Mesendoderm (in vitro differentiated cells): Measurements from ENCODE around the gene FOXN4.

Experiments
- DNase-seq: peaks from one replicate; pipeline ENCODE4 v3.0.0; 2013
- H2AK5ac ChIP-seq: 2 replicates; pipeline ENCODE4 v1.6.1; 2013; ENCODE audit warnings: low read length, inconsistent platforms
- H2BK120ac ChIP-seq: 2 replicates; pipeline ENCODE4 v1.6.1; 2013; ENCODE audit warnings: low read depth, mild to moderate bottlenecking, low read length, moderate library complexity, mixed read lengths
- H2BK15ac ChIP-seq: replicated peaks from 2 replicates; pipeline ENCODE4 v1.6.1; 2013; ENCODE audit warnings: low read depth, mild to moderate bottlenecking, moderate library complexity
- H2BK5ac ChIP-seq: 2 replicates; pipeline ENCODE4 v1.6.1; 2013; ENCODE audit warnings: low read length, inconsistent platforms
- H3K18ac ChIP-seq: 2 replicates; pipeline ENCODE4 v1.6.1; 2013; ENCODE audit warnings: mild to moderate bottlenecking, low read length, mixed read lengths
- H3K23ac ChIP-seq: one replicate; pipeline ENCODE4 v1.6.1; 2013; ENCODE audit warnings: low read length
- H3K27ac ChIP-seq: 2 replicates; pipeline ENCODE4 v1.5.1; 2013; ENCODE audit warnings: low read depth, mild to moderate bottlenecking, inconsistent platforms, low read length, moderate library complexity
- H3K27me3 ChIP-seq: 2 replicates; pipeline ENCODE4 v1.6.1; 2013; ENCODE audit warnings: low read length, control low read depth, mild to moderate bottlenecking, inconsistent platforms; ENCODE audit not compliant: insufficient read depth, poor library complexity
- H3K36me3 ChIP-seq: 2 replicates; pipeline ENCODE4 v1.6.1; 2013; ENCODE audit warnings: low read length, inconsistent platforms; ENCODE audit not compliant: control insufficient read depth, insufficient read depth
- H3K4ac ChIP-seq: one replicate; pipeline ENCODE4 v1.6.1; 2013; ENCODE audit warnings: low read depth, mild to moderate bottlenecking, low read length, moderate library complexity
- H3K4me1 ChIP-seq: 2 replicates; pipeline ENCODE4 v1.6.1; 2013; ENCODE audit warnings: low read depth, low read length, inconsistent platforms; ENCODE audit not compliant: control insufficient read depth
- H3K4me2 ChIP-seq: 2 replicates; pipeline ENCODE4 v1.6.1; 2013; ENCODE audit warnings: low read length
- H3K4me3 ChIP-seq: 2 replicates; pipeline ENCODE4 v1.5.1; 2013; ENCODE audit warnings: mild to moderate bottlenecking, low read length
- H3K56ac ChIP-seq: one replicate; pipeline ENCODE4 v1.6.1; 2013; ENCODE audit warnings: low read length
- H3K79me1 ChIP-seq: 2 replicates; pipeline ENCODE4 v1.6.1; 2013; ENCODE audit warnings: low read length, inconsistent platforms
- H3K79me2 ChIP-seq: 2 replicates; pipeline ENCODE4 v1.6.1; 2013; ENCODE audit warnings: mild to moderate bottlenecking, low read length; ENCODE audit not compliant: control insufficient read depth, insufficient read depth
- H3K9ac ChIP-seq: 2 replicates; pipeline ENCODE4 v1.6.1; 2013; ENCODE audit warnings: low read length, inconsistent platforms
- H4K5ac ChIP-seq: one replicate; pipeline ENCODE4 v1.6.1; 2013; ENCODE audit warnings: low read length
- H4K8ac ChIP-seq: one replicate; pipeline ENCODE4 v1.6.1; 2013; ENCODE audit warnings: low read depth, mild to moderate bottlenecking, control low read depth, low read length, moderate library complexity
- WGBS: extraction: QIAGEN DNeasy Blood & Tissue Kit; methylation state at CpG from one replicate; pipeline ENCODE4 v1.1.7; 2013; ENCODE audit warnings: low lambda C conversion rate, missing lambda C conversion rate; ENCODE audit not compliant: insufficient coverage; ENCODE audit errors: extremely low coverage; 5-methylcytosine and 5-hydroxymethylcytosine counted together

FOXN4 gene

DNA sequence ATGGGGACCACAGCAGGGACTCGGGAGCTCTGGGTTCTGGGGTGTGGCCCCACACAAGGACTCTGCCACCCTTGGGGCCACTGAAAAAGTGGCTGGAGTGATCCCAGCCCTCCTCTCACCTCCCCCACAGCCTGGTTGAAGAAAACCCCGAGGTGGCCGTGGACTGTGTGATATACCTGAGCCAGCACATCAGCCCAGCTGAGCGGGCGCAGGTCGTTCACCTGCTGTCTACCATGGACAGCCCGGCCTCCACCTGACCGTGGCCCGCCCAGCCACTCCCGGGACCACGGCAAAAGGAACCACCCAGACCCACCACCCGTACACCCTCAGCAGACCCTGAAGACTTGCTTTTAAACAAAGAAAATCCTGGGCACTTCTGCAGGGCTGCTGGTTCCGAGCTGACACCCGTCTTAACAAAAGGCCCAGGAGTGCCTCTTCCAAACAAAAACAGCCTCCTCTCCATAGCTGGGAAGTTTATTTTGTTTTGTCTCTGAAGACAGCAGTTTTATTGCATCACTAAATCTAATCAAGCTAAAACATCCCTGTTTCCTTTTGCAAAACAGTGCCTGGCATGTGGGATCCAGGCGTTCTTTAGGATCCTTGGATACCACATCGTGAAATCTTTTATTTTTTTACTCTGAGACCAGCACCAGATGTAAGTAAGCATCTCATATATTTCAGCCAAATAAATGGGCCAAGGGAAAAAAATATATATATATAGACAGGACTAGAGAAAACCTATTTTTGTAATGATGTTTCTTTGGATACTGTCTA, 42.8 kb downstream of the FOXN4 start:
- Histone ChIP-seq H3K9ac (no peak overlapping the region), H3K79me1 (no peaks in the 10 kb centered on the region), H2BK120ac (no peak overlapping the region), H3K4me3 (no peak overlapping the region), H3K4ac (no peak overlapping the region), H3K79me2 (no peaks in the 10 kb centered on the region), H2BK5ac (no peak overlapping the region), H3K27ac (no peak overlapping the region), H3K23ac (no peak overlapping the region), H3K18ac (no peak overlapping the region), H2AK5ac (no peak overlapping the region), H3K27me3 (no peaks in the 10 kb centered on the region), H3K4me1 (no peaks in the 10 kb centered on the region), H3K56ac (no peak overlapping the region), H3K36me3 (no peaks in the 10 kb centered on the region), H4K5ac (no peak overlapping the region), H2BK15ac (no peak overlapping the region), H4K8ac (no peak overlapping the region), H3K4me2 (no peak overlapping the region)
- no peak for DNase-seq
- no CpG with 5 or more reads among the region's 16 CpGs for WGBS

DNA sequence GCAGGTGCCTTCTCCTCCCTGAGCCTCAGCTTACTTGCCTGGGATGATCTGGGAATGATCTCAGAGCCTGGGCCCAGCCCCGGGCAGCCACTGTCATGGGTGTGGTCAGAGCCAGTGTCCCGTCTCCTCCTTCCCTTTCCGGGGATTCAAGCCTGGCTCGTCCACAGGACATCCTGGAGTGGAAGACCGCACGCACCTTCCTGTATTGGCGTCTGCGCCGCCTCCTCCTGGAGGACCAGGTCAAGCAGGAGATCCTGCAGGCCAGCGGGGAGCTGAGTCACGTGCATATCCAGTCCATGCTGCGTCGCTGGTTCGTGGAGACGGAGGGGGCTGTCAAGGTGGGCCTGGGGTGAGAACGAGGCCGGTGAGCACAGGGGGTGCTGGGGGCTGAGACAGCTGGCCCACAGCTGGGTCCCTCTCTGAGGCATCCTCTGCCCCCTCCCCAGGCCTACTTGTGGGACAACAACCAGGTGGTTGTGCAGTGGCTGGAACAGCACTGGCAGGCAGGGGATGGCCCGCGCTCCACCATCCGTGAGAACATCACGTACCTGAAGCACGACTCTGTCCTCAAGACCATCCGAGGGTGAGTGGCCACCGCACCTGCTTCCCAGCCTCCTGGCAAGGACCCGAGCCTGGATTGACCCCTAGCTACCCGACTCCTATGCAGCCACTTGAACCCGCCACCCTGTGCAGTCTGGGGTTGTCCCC, 44.0 kb downstream of the FOXN4 start:
- WGBS, result no CpG with 5 or more reads among the region's 27 CpGs
- Histone ChIP-seq H3K36me3 (no peaks in the 10 kb centered on the region), H2BK5ac (no peak overlapping the region)

DNA sequence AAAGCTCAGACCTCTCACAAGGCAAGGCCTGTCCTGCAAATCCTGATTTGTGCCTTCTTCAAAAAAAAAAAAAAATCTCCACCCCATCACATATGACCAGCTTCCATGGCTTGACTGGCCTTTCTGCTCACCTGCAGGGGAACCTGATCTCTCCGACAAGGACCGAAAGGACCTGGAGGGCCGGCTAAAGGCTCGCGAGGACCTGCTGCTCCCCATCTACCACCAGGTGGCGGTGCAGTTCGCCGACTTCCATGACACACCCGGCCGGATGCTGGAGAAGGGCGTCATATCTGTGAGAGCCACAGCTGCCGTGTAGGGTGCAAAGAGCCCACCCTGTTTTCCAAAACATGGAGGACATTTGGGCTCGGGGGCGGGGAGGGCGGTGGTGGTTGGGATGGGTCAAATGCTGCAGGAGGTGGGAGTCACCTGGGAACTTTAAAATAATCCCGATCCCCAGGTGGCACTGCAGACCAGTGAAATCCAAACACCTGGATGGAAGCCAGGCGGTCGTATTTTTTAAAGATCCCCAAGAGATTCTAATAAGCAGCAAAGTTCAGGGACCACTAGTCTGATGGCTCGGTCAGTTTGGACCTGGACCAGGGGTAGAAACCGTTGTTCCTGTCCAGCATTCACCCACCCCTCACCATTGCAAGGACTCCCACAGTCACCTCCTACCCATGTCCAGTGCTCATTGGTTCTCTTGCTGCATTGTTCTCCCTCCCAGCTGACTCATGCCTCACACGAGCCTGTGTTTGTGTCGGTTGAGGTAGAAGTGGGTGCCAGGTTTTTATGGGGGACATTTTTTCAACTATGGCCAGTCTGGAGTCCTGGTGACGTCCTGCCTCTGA, 44.8 kb downstream of the FOXN4 start:
- H4K5ac ChIP-seq, result no peak overlapping the region
- H3K23ac ChIP-seq, result no peak overlapping the region
- no peak overlapping the region for H4K8ac ChIP-seq
- no peak overlapping the region for H2BK120ac ChIP-seq
- no peaks in the 10 kb centered on the region for H3K27me3 ChIP-seq
- no peak overlapping the region for H2AK5ac ChIP-seq
- peak; percentile 92 for DNase-seq
- H2BK5ac ChIP-seq, result no peak overlapping the region
- no peaks in the 10 kb centered on the region for H3K79me1 ChIP-seq
- H3K56ac ChIP-seq, result no peak overlapping the region
- H3K79me2 ChIP-seq, result no peaks in the 10 kb centered on the region
- no peak overlapping the region for H2BK15ac ChIP-seq
- no peaks in the 10 kb centered on the region for H3K36me3 ChIP-seq
- H3K4me3 ChIP-seq, result no peak overlapping the region
- WGBS, result no CpG with 5 or more reads among the region's 23 CpGs
- H3K4ac ChIP-seq, result no peak overlapping the region
- H3K18ac ChIP-seq, result no peak overlapping the region
- H3K4me2 ChIP-seq, result no peak overlapping the region
- no peak overlapping the region for H3K9ac ChIP-seq
- H3K4me1 ChIP-seq, result no peaks in the 10 kb centered on the region
- H3K27ac ChIP-seq, result no peak overlapping the region

More for the DNA sequence above, 44.0 kb downstream of the FOXN4 start:
- H3K79me1 ChIP-seq, result no peaks in the 10 kb centered on the region
- no peaks in the 10 kb centered on the region for H3K27me3 ChIP-seq
- no peak overlapping the region for H3K9ac ChIP-seq
- no peak overlapping the region for H3K27ac ChIP-seq
- no peak overlapping the region for H3K4me3 ChIP-seq
- H3K4ac ChIP-seq, result no peak overlapping the region
- no peaks in the 10 kb centered on the region for H3K4me1 ChIP-seq
- H2AK5ac ChIP-seq, result no peak overlapping the region
- no peak overlapping the region for H3K23ac ChIP-seq
- H3K18ac ChIP-seq, result no peak overlapping the region
- H3K56ac ChIP-seq, result no peak overlapping the region
- H4K8ac ChIP-seq, result no peak overlapping the region
- no peak overlapping the region for H2BK120ac ChIP-seq
- no peak overlapping the region for H3K4me2 ChIP-seq
- DNase-seq, result no peak
- H2BK15ac ChIP-seq, result no peak overlapping the region
- no peaks in the 10 kb centered on the region for H3K79me2 ChIP-seq
- no peak overlapping the region for H4K5ac ChIP-seq

DNA sequence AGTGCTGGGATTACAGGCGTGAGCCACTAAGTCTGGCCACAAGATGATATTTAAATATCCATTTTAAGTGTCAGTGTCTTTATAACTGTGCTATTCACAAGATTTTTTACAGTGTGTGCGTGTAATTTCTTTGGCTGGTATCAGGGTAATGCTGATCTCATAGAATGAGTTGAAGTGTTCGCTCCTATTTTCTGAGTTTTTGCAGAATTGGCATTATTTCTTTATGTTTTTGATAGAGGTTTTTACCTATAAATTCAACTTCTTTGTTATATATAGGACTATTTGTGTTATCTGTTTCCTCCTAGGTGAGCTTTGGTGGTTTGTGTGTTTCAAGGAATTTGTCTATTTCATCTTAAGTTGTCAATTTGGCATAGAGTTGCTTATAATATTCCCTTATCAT, 45.6 kb downstream of the FOXN4 start:
- H3K9ac ChIP-seq, result no peak overlapping the region
- no peak overlapping the region for H3K27ac ChIP-seq
- H4K5ac ChIP-seq, result no peak overlapping the region
- H3K4me1 ChIP-seq, result no peaks in the 10 kb centered on the region
- no peak overlapping the region for H4K8ac ChIP-seq
- H3K56ac ChIP-seq, result no peak overlapping the region
- no peak overlapping the region for H3K4me3 ChIP-seq
- no peaks in the 10 kb centered on the region for H3K79me1 ChIP-seq
- no peak overlapping the region for H3K4me2 ChIP-seq
- no peak overlapping the region for H2BK15ac ChIP-seq
- no peak overlapping the region for H3K23ac ChIP-seq
- DNase-seq, result no peak
- H3K36me3 ChIP-seq, result no peaks in the 10 kb centered on the region
- H2BK120ac ChIP-seq, result no peak overlapping the region
- no CpG with 5 or more reads among the region's 3 CpGs for WGBS
- H3K27me3 ChIP-seq, result no peaks in the 10 kb centered on the region
- no peaks in the 10 kb centered on the region for H3K79me2 ChIP-seq
- no peak overlapping the region for H2BK5ac ChIP-seq
- no peak overlapping the region for H2AK5ac ChIP-seq
- H3K18ac ChIP-seq, result no peak overlapping the region
- H3K4ac ChIP-seq, result no peak overlapping the region

DNA sequence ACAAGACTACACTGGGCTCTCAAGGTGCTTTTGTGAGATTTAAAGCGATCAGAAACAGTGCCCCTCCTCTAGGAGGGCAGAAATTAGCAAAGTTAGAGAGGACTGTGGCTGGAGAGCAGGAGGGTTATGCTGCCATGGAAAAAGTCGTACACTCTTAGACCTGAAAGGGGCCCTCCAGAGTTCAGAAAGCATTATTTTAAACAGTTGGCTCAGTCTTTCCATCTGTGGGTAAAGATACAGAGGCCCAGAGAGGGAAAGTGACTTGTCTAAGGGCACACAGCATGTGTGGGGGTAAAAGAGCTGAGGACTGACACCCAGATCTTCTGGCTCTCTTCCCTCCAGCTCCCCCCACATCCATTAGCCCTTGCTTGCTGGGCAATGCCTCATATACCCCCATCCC, 47.1 kb downstream of the FOXN4 start:
- Histone ChIP-seq H3K23ac (no peak overlapping the region), H2BK5ac (no peak overlapping the region), H4K8ac (no peak overlapping the region), H2BK120ac (no peak overlapping the region), H3K27me3 (no peaks in the 10 kb centered on the region), H3K4ac (no peak overlapping the region), H3K79me2 (no peaks in the 10 kb centered on the region), H3K79me1 (no peaks in the 10 kb centered on the region), H3K56ac (no peak overlapping the region), H3K4me3 (no peak overlapping the region), H3K18ac (no peak overlapping the region), H2BK15ac (no peak overlapping the region), H3K36me3 (no peaks in the 10 kb centered on the region), H3K27ac (no peak overlapping the region), H2AK5ac (no peak overlapping the region), H3K9ac (no peak overlapping the region), H3K4me1 (no peaks in the 10 kb centered on the region), H3K4me2 (no peak overlapping the region), H4K5ac (no peak overlapping the region)
- no peak for DNase-seq
- WGBS, result no CpG with 5 or more reads among the region's 2 CpGs
